ENCODE data around the gene ANKRD13D.

Gene ANKRD13D

DNA sequence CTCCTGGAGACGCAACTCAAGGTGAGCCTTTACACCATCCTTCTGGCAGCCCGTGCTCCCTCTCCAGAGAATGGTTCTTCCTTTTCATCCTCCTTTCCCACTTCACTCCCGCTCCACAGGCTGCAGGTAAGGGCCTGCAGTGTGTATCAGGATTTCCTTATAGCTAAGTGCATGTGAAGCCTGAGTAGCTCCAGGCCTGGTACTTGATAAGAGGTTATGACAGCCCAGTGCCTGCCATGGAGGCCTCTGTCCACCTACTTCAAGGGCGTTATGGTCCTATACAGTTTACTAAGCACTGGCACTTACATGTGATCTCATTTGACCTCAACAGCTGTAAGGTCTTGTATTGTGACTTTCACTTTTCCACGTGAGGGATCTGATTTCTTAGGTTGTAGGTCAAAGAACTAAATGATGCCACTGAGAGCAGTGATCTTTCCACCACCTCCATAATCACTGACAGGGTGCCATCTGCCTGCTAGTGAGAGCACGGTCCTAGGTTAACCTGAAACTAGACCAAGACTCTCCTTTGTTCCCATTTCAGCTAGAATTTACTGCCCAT, 32.3 kb downstream of the ANKRD13D start:
- no peak for DNase-seq

DNA sequence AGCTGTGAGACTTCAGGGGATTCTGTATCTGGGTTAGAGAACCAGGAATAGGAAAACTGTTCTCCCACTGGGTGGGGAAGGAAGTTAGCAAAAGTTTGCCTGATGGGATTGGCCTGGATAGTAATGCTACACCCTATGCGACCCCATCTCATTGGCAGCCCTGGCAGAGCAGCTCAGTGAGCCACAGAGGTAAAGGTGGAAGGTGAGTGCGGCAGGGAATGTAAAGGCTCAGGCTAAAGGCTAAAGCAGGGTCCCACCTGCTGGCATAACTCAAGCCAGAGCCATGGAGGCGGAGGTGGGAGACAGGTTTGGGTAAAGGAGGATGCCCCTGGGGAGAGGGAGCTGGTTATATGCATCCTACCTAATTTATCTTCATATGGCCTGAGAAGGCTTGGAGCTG, 32.9 kb downstream of the ANKRD13D start:
- DNase-seq, result no peak

DNA sequence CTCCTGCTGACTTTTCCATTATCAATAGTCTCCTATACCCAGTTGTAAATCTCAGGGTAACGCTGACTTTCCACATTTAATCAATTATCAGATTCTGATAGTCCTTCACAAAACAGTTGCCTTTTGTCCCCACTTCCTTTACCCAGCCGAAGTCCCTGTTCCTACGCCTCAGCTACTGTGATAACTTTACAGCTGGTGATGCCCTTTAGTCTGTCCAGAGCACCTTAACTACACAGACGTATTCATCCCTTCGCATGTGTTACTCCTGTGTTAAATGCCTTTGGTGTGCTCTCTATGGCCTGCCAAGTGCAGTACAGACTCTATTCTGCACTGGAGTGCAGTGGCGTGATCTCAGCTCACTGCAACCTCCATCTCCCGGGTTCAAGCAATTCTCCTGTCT, 34.4 kb downstream of the ANKRD13D start:
- no peak for DNase-seq

DNA sequence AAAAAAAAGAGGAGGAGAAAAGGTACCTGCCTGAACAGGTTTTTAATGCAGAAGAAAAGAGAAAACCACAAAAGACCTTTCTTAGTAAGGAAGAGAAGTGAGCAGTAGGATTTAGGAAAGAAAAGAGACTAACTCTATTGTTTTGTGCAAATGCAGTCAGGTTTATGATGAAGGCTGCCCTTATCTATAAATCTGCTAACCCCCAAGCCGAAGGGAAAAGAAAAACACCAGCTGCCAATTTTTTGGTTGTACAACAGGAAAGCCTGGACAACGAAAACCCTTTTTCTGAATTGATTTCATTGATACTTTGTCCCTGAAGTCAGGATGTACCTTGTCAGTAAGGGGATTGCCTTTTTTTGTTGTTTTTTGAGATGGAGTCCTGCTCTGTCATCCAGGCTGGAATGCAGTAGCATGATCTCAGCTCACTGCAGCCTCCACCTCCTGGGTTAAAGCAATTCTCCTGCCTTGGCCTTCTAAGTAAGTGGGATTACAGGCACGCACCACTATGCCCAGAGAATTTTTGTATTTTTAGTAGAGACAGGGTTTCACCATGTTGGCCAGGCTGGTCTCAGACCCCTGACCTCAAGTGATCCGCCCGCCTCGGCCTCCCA, 43.1 kb downstream of the ANKRD13D start:
- DNase-seq, result no peak

DNA sequence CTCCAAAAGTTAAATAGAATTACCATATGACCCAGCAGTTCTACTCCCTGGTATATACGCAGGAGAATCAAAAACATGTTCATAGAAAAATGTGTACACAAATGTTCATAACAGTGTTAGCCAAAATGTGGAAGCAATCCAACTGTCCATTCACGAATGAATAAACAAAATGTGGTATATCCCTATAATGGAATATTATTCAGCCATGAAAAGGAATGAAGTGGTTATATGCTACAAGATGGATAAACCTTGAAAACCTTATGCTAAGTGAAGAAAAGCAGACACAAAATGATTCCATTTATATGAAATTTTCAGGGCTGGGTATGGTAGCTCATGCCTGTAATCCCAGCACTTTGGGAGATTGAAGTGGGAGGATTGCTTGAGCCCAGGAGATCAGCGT, 48.2 kb downstream of the ANKRD13D start:
- DNase-seq, result no peak

DNA sequence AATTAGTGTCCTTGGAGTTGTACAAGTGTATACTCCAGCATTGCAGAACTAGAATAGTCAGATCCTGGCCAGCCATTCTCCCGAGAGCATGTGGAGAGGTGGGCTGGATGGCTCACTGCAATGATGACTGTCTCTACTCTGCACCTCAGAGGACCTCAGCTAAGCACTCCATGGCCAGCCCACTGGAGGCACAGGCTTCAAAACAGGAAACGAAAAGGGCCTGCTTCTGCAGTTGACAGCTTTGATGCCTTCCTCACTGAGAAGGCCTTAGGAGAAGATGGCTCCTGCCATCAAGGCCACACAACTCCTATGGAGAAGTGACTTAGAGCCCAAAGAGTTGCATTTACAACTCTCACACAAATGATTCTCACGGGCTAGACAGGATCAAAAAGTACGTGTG, 55.2 kb downstream of the ANKRD13D start:
- DNase-seq, result peak; percentile 25

DNA sequence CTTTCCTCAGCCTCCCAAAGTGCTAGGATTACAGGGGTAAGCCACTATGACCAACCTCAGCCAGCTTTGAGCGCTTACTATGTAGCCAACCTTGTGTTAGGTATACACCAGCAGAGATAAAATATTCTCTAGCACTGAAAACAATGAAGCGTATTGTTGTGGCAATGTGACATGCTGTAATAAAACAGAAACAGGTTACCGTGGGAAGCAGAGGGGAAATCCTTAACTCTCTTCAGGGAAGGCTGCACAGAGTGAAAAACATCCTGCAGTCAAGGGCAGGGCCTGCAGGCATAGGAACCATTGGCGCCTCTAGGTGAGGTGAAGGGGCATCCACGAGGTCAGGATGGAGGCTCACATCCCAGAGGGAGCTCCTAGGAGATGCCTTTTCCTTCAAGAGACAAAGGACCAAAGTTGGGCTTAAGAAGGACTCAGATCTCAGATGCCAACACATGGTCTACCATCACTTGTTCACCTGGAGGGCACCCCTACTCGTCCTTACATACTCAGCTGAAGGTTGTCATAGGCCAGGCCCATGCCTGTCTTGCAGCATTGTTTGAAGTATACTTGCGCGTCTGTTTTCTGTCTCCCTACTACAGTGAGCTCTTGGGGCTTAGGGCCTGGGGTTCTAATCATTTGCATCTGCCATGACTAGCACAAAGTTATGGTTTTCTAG, 56.3 kb downstream of the ANKRD13D start:
- DNase-seq, result no peak

DNA sequence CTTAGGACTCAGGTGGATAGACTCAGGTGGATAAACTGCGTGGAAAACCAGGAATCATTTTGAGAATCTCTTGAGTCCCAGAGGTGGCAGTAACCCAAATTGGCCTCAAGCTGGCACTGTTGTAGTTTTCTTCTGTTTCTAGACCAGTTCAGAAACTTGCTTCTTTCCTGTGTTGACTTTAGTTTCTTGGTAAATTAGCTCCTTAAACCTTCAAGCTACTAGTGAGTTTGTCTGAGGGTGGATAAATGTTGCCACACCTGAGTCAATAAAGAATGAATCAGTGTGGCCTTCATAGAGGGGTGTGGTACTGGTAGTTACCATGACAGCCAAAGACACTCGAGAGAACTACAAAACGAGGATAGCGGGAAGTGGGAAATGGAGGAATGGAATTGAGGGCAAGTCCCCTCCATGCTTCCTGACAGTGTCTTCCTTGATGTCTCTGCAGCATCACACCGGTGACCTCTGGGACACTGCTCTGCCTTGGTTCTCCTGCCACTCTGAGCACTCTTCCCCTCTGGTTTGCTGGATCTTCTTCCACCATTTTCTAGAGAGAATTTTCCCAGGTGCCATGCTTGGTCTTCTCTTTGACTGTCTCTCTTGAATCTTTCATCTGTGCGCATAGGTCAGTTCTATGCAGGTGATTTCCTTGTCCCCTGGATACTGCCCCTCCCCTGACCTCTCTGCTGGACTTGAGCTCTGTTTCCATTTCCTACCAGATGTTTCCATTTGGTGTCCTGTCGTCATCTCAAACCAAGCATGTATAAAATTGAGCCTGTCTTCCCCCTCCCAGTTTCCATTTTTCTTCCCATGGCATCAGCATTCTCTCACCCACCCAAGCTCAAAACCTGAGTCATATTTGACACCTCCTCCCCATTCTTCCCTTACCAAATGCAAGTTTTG, 57.1 kb downstream of the ANKRD13D start:
- no peak for DNase-seq

DNA sequence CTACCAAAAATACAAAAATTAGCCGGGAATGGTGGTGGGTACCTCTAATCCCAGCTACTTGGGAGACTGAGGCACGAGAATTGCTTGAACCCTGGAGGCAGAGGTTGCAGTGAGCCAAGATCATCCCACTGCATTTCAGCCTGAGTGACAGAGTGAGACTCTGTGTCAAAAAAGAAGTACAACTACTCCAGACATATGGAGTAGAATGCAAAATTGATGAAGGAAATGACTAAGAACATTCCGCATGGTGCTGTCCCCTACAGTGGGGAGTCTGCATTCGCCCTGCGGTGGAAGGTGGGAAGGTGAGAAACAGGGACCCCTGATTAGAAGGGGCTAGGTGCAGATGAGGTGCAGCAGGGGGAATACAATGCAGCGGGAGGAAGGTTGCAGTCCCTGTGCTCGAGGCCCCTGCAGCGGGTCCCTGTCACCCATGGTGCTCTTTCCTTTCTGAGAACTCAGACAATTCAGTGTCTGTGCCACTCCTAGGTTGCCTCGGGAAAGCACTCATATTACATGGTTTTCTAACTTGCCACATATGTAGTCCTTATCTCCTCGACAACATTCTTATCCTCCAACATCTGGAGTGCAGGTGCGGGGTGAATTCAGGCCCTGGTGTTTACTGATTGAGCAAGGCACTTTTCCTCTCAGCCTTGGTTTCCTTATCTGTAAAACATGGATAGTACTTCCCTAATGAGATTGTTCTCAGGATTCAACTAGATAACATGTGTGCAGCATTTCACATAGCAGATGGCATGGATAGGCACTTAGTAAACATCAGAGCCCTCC, 59.1 kb downstream of the ANKRD13D start:
- DNase-seq, result no peak

DNA sequence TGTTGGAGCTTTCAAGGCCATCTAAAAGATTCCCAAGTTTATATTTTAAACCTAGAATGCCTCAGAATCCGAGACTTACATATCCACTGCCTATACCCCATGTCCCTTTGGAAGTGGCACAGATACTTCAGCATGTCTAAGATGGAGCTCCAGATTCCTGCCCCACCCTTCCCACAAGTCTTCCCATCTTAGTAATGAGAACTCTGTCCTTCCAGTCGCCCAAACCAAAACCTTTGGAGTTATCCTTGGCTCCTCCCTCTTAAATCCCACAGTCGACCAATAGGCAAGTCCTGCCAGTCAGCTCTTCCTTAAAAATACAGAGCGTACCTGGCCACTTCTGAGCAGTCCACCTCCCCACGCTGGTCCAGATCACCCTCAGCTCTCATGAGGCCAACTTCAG, 59.9 kb downstream of the ANKRD13D start:
- no peak for DNase-seq

DNA sequence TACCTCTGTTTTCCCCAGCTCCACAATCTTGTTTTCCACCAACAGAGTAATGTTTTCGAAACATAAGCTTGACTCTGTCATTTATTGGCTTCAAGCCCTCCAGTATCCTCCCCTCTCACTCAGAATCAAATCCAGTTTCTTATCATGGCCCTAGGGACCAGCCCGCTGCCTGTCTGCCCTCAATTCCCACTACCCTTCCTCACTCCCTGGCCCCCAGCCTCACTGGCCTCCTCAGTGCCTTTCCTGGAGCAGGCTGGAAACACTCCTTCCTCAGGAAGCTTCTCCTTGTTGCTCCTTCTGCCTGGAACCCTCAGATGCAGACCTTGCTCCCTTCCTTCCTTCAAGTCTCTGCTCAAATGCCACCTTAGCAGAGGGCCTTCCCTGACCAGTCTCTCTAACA, 60.4 kb downstream of the ANKRD13D start:
- DNase-seq, result no peak

DNA sequence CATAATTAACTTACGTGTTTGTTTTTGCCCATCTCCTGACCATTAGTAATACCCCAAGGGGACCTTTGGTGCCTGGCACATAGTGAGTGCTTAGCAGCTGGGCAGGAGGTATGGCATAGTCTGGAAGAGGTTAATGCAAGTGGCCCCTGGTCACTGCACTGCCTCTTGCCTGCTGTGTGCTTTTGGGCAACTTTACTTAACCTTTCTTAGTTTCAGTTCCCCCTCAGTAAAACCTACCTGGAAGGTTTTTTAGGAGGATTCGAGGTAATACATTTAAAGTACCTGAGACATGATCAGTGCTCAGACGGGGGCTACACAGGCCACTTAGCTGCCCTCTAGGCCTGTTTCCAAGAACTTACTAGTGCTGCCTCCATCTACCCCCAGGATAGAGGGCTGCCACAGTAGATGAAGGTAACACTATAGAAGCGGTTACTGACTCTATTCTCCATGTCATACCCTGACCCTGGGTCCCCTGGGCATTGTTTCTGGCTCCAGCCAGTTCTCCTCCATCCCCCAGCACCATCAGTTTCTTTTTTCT, 60.9 kb downstream of the ANKRD13D start:
- no peak for DNase-seq

DNA sequence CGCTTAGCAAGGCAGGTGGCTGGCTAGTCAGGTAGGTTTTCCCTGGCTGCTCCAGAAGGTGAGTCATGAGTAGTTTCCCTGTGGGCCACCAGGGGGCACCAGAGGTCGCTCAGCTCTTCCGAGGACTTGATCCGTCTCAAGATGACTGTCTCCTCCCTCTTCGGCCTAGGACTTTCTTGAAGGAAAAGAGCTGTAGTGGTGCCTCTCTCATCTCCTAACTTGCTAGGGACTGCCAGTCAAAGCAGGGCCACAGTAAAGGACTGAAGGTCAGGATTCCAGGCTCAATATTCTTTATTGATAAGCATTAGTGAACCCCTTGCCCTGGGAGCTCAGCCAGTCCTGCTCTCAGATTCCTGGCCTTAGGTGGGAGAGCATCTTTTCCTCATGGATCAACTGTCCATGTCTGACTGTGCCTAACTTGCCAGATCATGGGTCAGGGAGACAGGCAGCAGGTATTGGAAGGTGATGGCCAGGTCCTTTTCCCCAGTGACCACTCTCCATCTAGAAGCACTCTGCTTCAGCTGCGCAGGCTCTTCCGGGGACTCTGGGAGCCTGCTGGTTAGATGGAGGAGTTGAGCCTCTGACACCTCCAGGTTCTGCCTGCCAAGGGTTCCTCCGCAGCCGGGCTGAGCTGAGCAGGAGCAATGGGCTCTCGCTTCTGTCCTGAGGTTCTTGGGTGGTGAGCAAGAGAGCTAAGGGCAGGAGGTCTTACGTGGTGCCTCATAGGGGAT, 62.3 kb downstream of the ANKRD13D start:
- DNase-seq, result peak; percentile 62

Measured in activated naive CD4-positive, alpha-beta T cell treated with anti-CD3 and anti-CD28 coated beads, Interleukin-2, amount 50 U/mL, for 16 hours (primary cell).